Measurements from ENCODE around the gene MAP4K4.
A peak's percentile ranks its signal among the peaks of the same experiment; 100 is the strongest.

MAP4K4 gene

DNA sequence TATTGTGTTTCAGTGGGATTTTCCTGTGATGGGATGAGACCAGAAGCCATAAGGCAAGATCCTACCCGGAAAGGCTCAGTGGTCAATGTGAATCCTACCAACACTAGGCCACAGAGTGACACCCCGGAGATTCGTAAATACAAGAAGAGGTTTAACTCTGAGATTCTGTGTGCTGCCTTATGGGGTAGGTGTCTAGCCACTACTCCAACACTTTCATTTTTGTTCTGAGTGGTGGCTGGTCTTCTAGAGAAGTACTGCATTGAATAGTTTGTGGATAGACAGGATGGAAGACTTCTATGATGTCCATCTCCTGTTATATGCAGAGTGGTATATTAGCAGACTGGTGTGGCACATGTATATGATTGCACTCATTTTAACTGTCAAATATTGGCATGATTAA, 176.6 kb downstream of the MAP4K4 start:
- DNase-seq (ENCODE audit: low spot score) = no peak

DNA sequence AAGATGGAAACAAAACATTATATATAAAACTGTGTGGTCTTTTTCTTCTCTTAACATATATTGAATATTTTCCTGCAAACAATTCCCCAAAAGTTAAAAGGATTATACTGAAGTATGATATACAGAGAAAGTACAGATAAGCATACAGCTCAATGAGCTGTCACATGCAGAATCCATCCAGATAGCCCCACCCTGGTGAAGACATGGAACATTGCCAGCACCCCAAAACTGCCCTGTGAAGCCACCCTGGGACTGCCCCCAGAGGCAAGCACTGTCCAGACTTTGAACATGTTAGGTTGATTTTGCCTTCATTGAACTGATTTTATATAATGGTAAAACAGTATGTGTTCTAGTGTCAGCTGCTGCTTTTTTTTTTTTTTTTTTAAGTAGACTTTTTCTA, 182.0 kb downstream of the MAP4K4 start:
- no peak for DNase-seq (ENCODE audit: low spot score)

DNA sequence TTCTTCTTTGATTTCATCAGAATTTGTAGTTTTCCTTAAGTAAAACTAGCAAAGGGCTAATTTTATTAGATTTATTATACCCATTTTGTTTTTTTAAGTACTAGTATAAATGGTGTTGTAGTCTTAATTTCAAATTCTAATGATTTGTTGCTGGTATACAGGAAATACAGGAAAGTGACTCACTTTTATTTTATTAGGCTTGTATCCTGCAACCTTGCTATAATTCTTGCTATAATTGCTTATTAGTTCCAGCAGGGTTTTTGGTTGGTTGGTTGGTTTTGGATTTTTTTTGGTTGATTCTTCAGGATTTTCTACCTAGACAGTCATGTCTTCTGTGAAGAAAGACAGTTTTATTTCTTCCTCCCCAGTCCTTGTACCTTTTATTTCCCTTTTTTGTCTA, 183.6 kb downstream of the MAP4K4 start:
- no peak for DNase-seq (ENCODE audit: low spot score)

DNA sequence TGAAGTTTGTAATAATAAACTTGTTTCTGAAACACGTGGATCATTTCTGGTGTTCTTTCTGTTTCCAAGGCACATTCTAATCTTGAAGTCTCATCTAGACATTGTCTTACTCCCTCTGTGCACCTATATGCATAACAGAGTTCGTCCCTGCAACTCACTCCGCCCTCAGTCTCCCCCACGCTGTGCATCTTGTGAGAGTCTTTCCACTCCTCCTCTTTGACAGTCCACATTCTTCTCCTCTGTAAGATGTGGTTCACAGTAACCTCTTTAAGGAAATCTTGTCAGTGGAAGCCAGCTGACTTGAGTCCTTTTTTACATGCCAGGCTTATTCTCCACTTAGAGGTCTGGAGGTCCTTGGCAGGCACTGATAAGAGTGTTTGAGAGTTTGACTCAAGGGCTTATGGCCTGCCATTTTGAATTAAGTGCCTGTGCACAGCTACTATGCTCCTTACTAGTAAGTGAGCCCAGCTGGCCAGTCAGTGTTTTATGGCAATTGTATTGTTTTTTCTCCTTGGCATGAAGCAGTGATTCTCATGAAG, 185.3 kb downstream of the MAP4K4 start:
- DNase-seq (ENCODE audit: low spot score) = no peak

DNA sequence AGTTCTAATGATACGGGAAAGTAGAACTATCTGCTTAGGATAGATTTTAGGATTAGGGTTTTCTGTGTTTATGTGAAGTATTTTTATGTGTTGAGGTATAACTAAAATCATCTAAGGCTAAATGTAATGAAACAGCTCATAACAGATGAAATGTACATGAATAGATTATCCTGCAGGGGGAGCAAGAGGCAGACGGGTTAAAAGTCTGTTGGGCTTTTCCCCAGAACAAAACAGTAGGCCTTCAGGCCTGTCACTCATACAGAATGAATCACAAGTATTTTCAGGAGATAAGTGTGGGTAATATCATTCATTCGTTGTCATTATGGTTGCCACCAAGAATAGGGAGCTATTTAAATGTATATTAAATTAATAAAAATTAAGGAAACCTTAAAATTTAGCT, 186.4 kb downstream of the MAP4K4 start:
- peak; percentile 38 for DNase-seq (ENCODE audit: low spot score)

DNA sequence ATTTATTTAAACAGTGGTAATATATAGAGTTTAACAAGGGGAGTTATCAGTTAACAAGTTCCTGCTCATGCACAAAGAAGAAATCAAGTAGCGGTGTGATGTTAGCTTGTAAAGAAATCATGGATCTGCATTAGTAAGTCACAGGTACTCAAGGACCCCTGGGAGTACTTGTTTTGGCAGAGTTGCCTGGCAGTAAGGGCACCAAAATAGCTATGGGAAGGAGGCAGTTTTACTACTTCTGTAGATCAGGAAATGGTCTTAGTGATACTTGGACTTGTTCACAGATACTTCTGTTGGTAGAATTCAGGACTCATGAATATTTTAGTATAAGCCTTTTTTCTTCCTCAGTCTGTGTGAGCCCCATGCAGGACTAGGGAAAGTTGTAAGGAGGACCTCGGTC, 186.9 kb downstream of the MAP4K4 start:
- DNase-seq (ENCODE audit: low spot score) = no peak

DNA sequence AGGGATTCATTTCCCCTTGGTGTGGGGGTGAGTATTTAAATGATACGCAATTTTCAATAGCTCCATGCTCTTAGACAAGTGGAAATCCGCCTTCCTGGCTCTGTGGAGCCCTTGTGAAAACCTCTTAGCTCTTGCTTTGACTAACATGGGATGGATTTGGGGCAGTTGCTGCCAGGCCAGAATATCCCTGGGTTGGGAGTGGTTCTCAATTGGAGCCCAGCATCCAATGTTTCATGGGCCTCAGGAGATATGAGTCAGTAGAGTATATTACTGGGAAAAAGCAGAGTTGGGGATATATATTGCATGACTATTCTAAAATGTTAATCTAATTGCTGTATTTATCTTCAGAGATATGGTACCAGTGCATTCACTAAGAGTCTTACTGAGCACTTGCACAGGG, 189.8 kb downstream of the MAP4K4 start:
- DNase-seq (ENCODE audit: low spot score) = no peak

DNA sequence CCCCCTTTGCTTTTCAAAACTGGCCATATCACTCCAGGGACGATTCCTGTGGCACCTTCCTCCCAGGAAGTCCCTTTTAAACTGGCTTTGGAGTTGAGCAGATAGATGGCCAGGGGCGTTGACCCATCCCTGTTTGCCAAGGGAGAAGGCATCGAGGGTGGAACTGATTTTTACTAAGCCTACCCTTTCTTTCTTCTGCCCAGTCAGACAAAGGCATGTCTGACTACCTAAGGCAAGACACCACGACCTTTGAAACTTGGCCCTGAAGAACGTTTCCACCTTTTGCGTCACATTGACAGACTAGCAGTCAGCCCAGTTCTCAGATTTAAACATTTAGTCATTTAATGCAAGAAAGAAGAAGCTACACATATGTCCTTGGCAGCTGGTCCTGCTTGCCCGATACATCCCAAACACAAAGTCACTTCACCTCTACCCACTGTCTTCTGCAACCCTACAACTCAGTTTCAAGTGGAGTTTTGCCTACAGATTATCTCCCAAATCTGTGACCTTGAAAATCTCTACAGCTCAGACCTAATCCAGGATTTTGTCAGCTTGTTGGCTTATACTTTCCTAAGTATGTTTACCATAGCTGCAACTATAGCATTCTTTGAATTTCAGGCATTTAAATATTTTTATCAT, 192.1 kb downstream of the MAP4K4 start:
- no peak for DNase-seq (ENCODE audit: low spot score)

DNA sequence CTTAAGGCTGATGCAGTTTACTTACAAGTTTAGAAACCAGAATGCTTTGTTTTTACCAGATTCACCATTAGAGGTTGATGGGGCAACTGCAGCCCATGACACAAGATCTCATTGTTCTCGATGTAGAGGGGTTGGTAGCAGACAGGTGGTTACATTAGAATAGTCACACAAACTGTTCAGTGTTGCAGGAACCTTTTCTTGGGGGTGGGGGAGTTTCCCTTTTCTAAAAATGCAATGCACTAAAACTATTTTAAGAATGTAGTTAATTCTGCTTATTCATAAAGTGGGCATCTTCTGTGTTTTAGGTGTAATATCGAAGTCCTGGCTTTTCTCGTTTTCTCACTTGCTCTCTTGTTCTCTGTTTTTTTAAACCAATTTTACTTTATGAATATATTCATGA, 194.9 kb downstream of the MAP4K4 start:
- DNase-seq (ENCODE audit: low spot score) = no peak

DNA sequence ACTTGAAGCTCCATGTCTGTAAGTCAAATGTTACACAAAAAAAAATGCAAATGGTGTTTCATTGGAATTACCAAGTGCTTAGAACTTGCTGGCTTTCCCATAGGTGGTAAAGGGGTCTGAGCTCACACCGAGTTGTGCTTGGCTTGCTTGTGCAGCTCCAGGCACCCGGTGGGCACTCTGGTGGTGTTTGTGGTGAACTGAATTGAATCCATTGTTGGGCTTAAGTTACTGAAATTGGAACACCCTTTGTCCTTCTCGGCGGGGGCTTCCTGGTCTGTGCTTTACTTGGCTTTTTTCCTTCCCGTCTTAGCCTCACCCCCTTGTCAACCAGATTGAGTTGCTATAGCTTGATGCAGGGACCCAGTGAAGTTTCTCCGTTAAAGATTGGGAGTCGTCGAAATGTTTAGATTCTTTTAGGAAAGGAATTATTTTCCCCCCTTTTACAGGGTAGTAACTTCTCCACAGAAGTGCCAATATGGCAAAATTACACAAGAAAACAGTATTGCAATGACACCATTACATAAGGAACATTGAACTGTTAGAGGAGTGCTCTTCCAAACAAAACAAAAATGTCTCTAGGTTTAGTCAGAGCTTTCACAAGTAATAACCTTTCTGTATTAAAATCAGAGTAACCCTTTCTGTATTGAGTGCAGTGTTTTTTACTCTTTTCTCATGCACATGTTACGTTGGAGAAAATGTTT, 196.3 kb downstream of the MAP4K4 start:
- no peak for DNase-seq (ENCODE audit: low spot score)

DNA sequence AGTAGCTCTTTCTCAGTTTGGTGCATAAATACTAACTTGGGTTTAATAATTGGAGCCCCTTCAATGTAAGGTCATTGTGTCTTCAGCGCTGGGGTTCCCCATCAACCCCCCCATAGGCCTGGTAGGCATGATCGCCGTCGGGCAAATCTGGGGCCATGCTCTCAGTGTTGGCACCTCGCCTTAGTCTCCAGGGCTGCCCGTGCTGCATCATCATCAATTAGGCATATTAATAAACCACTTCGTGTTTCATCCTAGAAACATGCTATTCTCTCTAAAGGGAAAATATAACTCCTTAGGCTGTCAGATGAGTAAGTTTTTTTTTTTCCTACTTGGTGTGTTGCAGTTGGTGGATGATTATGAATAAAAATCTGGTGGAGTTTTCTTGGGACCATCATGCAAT, 197.5 kb downstream of the MAP4K4 start:
- DNase-seq (ENCODE audit: low spot score) = no peak

DNA sequence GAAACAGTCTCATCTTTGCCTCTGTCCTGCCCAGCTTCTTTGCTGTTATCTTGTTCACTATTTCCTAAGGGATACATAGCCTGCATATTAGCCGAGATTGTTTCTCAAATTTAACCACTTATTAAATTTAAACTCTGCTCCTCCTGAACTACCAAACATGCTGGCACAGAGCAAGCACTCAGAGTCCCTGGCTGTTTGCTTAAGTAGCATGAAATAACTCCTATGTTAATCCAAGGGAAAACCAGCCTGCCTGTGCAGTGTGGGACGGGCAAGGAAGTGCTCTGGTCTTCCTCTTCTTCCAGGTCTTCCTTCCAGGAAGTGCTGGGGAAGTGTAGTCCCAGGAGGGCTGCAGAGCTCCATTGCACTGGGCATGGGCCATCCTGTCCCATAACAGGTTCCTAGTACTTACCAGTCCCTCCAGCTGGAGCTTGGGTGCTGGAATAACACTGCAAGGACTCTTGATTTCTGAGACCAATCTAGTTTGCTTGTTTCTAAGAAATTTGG, 198.4 kb downstream of the MAP4K4 start:
- no peak for DNase-seq (ENCODE audit: low spot score)

DNA sequence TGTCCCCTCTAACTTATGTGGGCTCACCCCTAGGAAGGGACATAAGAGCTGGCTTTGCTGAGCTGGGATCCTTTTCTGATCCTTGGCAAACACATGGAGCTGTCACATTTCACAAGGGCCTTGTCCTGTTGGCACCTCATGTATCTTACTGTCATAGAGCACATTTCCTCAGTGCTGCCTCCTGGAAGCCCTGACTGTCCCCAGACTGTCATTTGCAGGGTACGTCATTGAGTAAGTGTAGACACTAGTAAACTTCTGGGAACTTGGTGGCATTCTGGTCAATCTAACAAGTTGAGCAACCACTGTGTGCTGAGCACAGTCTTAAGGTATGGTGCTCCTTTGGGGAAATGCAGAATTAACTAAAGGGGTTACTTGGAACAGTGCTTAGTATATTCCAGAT, 199.8 kb downstream of the MAP4K4 start:
- no peak for DNase-seq (ENCODE audit: low spot score)

DNA sequence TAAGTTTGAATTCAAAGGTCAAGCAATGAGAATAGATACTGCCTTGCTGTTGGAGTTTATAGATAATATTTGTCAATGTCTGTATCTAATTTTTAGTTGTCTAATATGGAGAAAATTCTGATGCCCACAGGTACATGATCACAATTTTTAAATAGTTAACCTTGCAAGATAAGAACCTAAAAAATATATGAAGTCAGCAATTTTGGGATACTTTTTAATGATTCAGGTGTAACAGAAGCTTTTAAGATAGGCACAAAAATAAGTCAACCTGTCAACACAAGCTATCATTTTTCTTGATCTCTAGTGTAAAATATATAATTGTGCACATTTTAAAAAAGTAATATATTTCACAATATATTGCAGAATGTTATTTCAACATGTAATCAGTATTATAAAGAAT, 201.8 kb downstream of the MAP4K4 start:
- no peak for DNase-seq (ENCODE audit: low spot score)

DNA sequence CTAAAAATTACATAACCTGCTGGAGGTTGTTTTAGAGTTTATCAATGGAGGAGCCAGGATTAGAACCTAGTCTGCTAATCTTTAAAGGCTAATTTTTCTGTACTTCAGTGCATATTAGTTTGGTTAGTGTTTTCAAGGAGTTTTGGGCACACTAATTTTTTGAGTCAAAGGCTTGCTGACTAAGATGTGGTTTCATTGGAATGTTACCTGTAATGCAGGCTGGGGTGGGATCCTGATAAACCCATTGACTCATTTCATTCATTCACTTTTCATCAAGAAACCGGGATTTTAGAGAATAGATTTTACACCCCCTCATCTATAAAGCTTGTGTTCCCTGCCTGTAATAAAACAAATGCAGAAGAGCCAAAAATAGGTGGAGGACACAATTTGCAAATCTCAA, 202.4 kb downstream of the MAP4K4 start:
- DNase-seq (ENCODE audit: low spot score) = no peak

DNA sequence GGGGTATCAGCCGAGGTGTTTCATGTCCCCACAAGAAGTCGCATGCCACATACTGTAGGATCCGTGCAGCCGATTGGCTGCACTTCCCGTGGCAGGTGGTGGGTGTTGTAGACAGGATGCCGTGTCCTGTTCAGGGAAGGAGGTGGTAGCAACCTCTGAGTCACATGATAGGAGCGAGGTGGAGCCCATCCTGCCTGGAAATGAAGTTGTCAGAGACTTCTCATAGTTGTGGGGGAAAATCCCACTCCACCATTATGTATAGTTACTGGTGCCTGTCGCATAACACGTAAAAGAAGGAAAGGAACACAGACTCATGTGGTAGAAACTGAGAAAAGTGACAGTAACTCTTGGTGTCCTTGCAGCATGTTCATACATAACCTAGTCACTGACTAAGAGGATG, 202.9 kb downstream of the MAP4K4 start:
- no peak for DNase-seq (ENCODE audit: low spot score)

DNA sequence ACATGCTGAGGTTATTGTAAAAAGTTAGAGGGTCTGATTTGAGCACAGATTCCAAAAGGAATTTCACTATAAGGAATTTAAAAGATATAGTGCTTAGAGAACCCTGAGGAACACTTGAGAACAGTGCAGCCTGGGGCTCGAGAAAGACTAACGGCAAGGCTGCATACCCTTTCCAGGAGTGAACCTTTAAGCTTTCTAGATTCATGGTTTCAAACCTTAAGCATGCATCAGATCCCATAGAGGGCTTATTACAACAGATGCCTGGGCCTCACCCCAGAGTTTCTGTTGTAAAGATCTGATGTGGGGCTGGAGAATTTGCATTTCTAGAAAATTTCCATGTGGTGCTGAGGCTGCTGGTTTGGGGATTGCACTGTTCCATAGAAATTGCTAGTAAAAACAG, 203.7 kb downstream of the MAP4K4 start:
- no peak for DNase-seq (ENCODE audit: low spot score)

DNA sequence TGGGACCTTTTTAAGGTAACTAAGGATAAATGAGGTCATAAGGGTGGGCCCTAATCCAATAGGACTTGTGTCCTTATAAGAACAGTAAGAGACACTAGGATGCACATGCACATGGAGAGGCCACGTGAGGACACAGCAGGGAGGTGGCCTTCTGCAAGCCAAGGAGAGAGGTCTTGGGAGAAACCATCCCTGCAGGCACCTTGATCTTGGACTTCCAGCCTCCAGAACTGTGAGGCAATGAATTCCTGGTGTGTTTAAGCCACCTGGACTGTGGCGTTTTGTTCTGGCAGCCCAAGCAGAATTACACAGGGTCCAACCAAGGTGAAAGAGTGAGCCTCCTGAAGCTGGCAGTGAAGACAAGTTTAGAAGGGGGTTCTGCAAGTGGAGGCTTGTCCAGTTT, 204.7 kb downstream of the MAP4K4 start:
- DNase-seq (ENCODE audit: low spot score) = no peak

DNA sequence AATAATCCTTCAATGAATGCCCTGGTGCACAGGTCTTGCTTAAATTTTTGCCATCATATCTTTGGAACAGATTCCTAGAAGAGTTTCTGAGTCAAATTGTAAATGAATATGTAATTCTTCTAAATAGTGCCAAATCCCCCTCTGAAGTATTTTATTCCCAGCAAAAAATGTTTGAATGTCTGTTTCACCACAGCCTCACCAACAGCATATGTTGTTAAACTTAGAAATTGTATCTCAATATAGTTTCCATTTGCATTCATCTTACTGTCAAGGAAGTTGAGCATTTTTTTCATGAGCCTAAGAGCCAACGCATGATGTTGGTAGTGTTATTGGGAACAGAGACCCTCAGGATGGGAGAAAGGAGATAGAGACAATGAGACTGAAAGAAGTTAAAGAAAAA, 207.4 kb downstream of the MAP4K4 start:
- no peak for DNase-seq (ENCODE audit: low spot score)

DNA sequence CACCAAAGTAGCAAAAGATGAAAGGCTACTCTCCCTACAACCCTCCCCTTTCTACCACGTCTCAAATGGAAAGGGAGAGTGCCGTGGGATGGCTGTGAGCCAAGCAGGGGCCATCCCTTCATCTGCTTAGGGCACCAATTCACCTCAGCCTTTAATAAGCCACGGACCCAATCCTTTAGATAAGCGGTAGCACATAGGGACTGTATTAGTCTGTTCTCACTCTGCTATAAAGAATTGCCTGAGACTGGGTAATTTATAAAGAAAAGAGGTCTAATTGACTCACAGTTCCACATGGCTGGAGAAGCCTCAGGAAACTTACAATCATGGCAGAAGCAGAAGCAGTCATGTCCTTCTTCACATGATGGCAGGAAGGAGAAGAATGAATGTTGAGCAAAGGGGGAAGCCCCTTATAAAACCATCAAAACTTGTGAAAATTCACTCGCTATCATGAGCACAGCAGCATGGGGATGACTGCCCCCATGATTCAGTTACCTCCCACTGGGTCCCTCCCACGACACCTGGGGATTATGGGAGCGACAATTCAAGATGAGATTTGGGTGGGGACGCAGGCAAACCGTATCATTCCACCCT, 208.3 kb downstream of the MAP4K4 start:
- DNase-seq (ENCODE audit: low spot score) = no peak

DNA sequence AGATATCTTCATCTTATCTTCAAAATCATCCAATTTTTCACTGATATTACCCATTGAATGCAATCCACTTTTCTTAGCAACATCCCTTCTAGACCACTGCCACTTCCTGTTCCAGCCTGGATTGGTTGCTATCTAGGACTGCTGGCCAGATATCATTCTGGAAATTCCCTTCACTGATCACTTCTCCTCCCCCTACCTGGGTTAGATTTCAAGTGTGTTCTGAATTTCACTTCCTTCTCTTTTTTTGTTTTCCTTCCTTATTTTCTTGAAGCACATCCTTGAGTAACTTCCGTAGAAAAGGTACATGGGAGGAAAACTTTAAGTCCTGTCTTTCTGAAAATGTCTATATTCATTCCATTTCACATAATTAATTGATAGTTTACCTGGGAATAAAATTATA, 212.3 kb downstream of the MAP4K4 start:
- DNase-seq (ENCODE audit: low spot score) = no peak

DNA sequence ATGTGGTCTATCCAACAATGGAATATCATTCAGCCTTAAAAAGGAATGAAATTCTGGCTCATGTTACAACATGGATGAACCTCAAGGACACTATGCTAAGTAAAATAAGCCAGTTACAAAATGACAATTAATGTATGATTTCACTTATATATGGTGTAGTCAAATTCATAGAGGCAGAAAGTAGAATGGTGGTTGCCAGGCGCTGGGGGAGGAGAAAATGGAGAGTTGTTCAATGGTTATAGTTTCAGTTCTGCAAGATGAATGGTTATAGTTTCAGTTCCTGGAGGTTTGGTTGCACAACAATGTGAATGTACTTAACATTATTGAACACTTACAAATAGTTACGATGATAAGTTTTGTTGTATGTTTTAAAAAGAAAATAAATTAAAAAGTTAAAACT, 215.0 kb downstream of the MAP4K4 start:
- DNase-seq (ENCODE audit: low spot score) = no peak

DNA sequence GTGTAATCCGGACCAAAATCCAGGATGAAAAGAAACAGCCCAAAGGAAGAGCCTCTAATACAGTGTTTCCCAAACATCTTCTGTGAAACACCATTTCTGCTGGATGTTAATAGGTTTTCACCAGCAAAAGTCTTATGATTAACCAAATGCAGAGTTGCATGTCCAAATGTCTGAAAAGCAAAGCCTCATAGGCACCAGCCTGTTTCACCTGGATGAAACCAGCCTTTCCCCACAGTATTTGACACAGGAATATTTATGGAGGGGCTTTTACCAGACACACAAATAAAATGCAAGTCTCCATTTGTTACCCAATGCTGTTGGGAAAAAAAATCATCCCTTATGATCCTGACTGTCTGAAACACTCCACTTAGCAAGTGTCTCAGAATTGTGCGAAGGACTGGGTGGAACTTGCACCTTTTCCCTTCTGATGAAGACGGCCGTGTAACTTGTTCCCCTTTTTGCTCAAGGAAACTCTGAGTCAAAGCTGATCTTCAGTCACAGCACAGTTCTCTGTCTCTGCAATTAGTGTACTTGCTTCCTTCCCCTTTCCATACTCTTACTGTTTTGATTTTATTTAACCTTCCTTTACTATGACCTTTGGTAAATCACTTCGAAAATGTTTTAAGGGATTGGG, 223.9 kb downstream of the MAP4K4 start:
- no peak for DNase-seq (ENCODE audit: low spot score)

All from AG08396 (cell line).